ENCODE results near the gene RSKR. TPM values are rescaled to one million over a fixed set of nuclear protein-coding genes. Genes with fewer than 3 reads are reported as not detected.

RSKR gene
- total RNA-seq, 1 experiment from 2014 or later = 18.9 TPM

- TF ChIP-seq, protein P1, sequence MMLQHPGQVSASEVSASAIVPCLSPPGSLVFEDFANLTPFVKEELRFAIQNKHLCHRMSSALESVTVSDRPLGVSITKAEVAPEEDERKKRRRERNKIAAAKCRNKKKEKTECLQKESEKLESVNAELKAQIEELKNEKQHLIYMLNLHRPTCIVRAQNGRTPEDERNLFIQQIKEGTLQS (IDR thresholded peaks at IDR 0.05) = no peak
- TF ChIP-seq EZH2phosphoT487 (IDR thresholded peaks at IDR 0.05; ENCODE audit: borderline replicate concordance) = no peak
- no peak for TF ChIP-seq FOSL1 (IDR thresholded peaks at IDR 0.05; ENCODE audit: low read depth)
- no peak; the same call in 1 of the 2 replicates for TF ChIP-seq ELF1 (IDR thresholded peaks at IDR 0.05; ENCODE audit: borderline replicate concordance, low read depth)
Observed at GRCh38 chr17:28571361-28572122, 42.4 kb downstream of the RSKR start, which contains the start of gene PIGS (continued).

DNA sequence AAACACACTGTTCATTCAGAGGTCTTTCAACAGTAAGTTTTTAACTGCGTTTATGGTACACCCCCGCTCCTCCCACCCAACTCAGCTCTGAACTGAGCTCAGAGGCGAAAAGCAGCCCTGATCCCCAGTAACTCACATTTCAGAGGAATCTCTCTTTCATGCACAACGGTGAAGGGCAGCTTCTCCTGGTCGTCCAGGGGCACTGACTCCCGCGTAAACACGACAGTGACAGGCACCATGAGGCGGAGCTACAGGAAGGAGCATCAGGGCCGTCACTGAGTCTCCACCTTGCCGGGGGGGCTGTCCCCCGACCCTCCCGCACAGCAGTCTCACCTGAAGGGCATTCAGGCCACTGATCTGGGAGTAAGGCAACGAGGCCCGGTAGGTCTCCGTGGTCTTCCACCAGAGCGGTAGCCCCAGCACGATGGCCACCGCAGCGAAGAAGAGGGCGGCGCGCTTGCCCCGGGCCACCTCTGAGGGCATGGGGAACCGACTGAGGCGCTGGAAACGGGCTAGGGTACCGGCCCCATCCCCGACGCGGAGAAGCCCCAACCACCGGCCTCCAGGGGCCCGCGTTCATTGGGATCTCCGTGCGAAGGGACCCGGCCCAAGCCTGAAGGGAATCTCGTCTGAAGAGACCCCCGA is 43.1 kb downstream of the RSKR start:
- DNase-seq (ENCODE audit: low read depth, low spot score) = no peak
- CTCF ChIA-PET = interaction anchor here (0.7 to 1.2 kb wide), 4 partner anchors 20 to 235 kb away, joined by 3 to 6 read pairs (median 4); partner anchors contain the start of gene TNFAIP1
- H3K27me3 ChIP-seq (ENCODE audit: insufficient read depth, low read length) = no peaks in the 10 kb centered on the region

More for the DNA sequence above, 43.1 kb downstream of the RSKR start:
- TF ChIP-seq YY1 (IDR thresholded peaks at IDR 0.05; ENCODE audit: extremely low read depth, insufficient replicate concordance, low read depth, low read length) (no peak), MAX (IDR thresholded peaks at IDR 0.05) (peak; percentile 60; the same call in 1 of the 2 replicates), ZFX (IDR thresholded peaks at IDR 0.05) (peak; percentile 59; the same call in 1 of the 2 replicates)
- BruUV-seq (replicated peaks) = no TSS peak
- Histone ChIP-seq H4K20me1 (ENCODE audit: insufficient read depth) (no peaks in the 10 kb centered on the region), H3K36me3 (ENCODE audit: control insufficient read depth in 1 of 2, insufficient read depth in 2 of 2, low read length in 2 of 2) (peaks cover 0 to 4% of the 10 kb centered on the region in 2 experiments; a peak in 1 of 4 replicates), H3K4me1 (ENCODE audit: control insufficient read depth in 1 of 2, insufficient read depth in 2 of 2, low read length in 2 of 2) (peaks cover 0 to 20% of the 10 kb centered on the region in 2 experiments; a peak in 3 of 4 replicates), H3K4me2 (ENCODE audit: low read length) (peak overlapping the region; percentile 99), H3K79me2 (ENCODE audit: insufficient read depth, low read length) (peaks cover 22% of the 10 kb centered on the region), H3K9me2 (ENCODE audit: insufficient read depth) (no peaks in the 10 kb centered on the region), H3K27ac (ENCODE audit: low read depth, low read length) (peak overlapping the region; percentile 62), H2AFZ (ENCODE audit: low read depth, low read length, poor library complexity, severe bottlenecking) (peak overlapping the region; percentile 53), H3K9ac (ENCODE audit: low read length) (peak overlapping the region; percentile 91), H3K4me3 (replicated peaks in 1 of 2; ENCODE audit: low read depth in 1 of 2, low read length in 2 of 2) (peak overlapping the region; percentile 77 to 99), H3K9me3 (ENCODE audit: control insufficient read depth in 1 of 2, insufficient read depth in 1 of 2, low read depth in 1 of 2, low read length in 2 of 2) (no peaks in the 10 kb centered on the region)
- peak; percentile 61 for ATAC-seq
- intact Hi-C loops (cut with micrococcal nuclease) = no loop called here
- RAD21 ChIA-PET (ENCODE audit: low non-redundant PET in 1 of 2, low total read pairs in 2 of 2, uncharacterized antibody in 2 of 2, unreplicated experiment in 2 of 2) = no interaction called here
- POLR2A ChIA-PET = interaction anchor here (0.8 to 1.3 kb wide), 5 partner anchors 9 to 149 kb away, joined by 3 read pairs; partner anchors contain the start of gene RPL23A

Measured in HCT116 (cell line).